GM21447 (cell line): ENCODE measurements around the gene SCARF1.

Source experiments
- ATAC-seq: cut with Tn5 transposase; IDR thresholded peaks from one replicate; pipeline ENCODE4 v1.9.1; 2021; ENCODE audit not compliant: unreplicated experiment

Gene SCARF1

GRCh38 chr17:1648963-1649843 is 3.7 kb upstream of the SCARF1 start:
- peak; percentile 31 for ATAC-seq

GRCh38 chr17:1648173-1648962 is 2.8 kb upstream of the SCARF1 start:
- peak; percentile 35 for ATAC-seq

DNA sequence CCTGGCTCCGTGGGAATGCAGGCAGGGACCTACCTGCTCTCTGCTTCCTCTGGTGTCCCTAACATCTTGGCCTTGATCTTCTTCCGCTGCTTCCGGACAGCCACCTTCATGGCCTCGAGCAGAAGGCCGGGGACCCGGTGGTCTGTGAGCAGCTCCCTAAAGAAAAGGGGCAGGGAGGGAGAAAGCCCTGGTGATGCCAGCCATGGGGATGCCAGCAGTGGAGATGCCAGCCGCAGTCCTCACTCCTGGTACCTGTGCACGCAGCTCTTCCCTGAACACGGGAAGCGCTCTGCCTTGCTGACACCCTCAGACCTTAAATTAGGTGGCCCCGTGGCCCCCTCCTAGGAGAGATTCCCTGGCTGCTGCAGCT is 2.3 kb upstream of the SCARF1 start:
- ATAC-seq = no peak

GRCh38 chr17:1646199-1646875 is 805 bp upstream of the SCARF1 start:
- ATAC-seq = no peak

GRCh38 chr17:1644493-1645206 is 882 bp downstream of the SCARF1 start:
- ATAC-seq = no peak

DNA sequence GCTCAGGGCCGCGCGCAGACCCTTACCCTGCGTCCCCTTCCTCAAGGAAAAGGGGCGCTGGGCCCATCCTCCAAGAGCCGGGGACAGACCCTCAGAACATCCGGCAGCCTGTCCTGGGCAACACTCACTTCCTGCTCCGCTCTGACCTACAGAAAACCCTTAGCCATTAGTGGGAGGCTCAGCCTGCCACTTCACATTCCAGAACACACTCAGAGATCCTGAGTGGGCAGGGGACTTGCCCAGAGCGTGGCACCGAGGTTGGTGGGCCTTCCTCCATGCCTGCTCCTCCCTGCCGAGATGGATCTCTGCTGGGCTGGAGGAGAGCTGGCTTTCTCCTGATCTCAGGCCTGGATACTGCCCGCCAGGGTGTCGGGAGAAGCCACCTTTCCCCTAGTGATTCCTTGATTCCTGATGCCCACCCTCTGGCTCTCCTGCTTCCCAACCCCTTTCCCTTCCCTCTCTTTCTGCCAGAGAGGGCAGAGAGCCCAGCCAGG is 1.5 kb downstream of the SCARF1 start:
- no peak for ATAC-seq

GRCh38 chr17:1643293-1643998 is 2.1 kb downstream of the SCARF1 start:
- ATAC-seq = no peak

DNA sequence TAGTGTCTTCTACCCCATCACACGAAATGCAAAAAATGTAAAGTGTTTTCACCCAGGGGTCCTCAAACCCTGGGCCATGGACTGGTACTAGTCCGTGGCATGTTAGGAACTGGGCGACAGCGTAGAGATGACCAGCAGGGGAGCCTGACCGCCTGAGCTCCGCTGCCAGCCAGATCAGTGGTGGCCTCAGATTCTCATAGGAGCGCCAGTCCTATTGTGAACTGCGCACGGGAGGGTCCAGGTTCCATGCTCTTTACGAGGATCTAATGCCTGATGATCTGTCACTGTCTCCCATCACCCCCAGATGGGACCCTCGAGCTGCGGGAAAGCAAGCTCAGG is 4.5 kb downstream of the SCARF1 start:
- ATAC-seq = no peak

- ATAC-seq = no peak
These were observed 5.0 kb downstream of the SCARF1 start for GRCh38 chr17:1640329-1641064.

DNA sequence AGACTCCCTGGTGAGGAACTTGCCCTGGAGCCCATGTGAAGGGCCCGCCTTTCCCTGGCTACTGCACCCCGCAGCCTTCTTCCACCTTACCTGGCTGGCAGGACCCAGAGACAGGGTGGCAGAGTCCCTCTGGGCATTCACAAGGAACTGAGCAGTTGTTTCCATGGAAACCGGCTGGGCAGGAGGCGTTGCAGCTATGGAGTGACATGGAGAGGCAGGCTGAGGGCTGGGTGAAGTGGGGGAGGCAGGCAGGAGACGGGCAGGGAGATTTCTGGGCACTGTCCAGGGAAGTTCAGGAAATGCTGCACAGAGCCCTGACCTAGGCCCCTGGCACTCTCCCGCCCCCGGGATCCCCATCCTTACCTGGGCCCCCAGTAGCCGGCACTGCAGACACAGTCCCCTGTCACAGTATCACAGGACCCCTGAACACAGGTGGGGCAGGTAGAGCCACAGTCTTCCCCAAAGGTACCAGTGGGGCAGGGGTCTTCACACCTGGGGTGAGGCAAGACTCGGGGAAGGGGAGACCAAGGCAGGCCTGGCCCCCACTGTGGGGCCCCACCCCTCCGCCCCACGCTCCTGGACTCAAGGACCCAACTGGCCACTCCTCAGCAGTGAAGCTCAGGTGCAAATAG is 5.9 kb downstream of the SCARF1 start:
- ATAC-seq = no peak

GRCh38 chr17:1638624-1639300 is 6.8 kb downstream of the SCARF1 start:
- no peak for ATAC-seq

- no peak for ATAC-seq
These were observed 7.4 kb downstream of the SCARF1 start for GRCh38 chr17:1638171-1638590.

DNA sequence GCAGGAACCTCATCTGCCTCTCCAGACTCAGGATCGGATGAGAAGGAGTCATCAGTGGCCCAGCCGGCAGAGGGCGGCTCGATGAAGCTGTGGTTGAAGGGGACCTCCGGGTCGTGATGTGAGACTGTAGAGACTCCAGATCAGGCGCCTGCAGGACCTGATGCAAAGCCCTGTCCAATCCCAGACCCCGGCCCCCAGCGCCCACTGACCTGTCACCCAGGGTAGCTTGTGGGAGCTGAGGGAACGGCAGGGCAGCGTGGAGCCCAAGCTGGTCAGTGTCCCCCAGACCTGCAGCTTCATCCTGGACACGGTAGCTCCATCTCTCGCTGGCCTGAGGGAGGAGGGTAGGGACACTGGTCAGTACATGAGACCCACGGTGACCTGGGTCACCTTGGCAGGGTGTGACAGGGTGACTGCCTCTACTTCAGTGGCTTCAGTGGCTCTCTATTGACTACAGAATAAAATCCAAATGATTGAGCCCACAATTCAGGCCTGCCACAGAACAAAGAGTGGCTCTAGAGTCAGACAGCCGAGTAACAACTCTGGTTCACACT is 8.7 kb downstream of the SCARF1 start:
- ATAC-seq = no peak

DNA sequence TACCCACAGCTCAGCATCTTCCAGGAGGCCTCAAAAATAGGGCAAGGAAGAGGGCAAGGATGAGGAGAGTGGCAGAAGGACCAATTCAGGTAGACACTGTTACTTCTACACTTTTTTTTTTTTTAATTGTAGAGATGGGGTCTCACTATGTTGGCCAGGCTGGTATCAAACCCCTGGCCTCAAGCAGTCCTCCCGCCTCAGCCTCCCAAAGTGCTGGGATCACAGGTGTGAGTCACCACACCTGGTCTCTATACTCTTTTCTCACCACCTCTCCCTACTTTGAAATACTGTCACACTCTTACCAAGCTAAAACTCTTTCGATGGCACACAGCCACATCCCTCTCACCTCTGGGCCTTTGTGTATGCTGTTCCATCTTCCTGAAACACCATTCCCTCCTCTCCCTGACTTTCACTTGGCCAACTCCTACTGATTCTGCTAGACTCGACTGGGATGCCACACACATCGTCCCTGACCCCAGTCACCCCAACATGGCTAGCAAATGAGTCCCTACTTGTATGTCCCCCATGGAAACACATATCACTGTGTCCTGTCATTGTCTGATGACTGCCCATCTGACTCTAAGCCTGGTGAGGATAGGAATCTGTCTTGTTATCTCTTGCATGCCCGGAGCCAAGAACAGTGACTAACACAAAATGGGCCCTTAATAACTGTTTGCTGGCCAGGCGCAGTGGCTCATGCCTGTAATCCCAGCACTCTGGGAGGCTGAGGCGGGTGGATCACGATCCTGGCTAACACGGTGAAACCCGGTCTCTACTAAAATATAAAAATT is 9.7 kb downstream of the SCARF1 start:
- ATAC-seq = no peak

GRCh38 chr17:1634841-1635650 is 10.5 kb downstream of the SCARF1 start:
- ATAC-seq = no peak

GRCh38 chr17:1630662-1631061 is 14.9 kb downstream of the SCARF1 start:
- no peak for ATAC-seq
